ENCODE data around the gene PRKG1. TPM values are rescaled to one million over a fixed set of nuclear protein-coding genes. Genes with fewer than 3 reads are reported as not detected.

The PRKG1 gene
- total RNA-seq, 4 donors from 2014 or later: 26.5 to 72.3 (median 58.1) TPM

DNA sequence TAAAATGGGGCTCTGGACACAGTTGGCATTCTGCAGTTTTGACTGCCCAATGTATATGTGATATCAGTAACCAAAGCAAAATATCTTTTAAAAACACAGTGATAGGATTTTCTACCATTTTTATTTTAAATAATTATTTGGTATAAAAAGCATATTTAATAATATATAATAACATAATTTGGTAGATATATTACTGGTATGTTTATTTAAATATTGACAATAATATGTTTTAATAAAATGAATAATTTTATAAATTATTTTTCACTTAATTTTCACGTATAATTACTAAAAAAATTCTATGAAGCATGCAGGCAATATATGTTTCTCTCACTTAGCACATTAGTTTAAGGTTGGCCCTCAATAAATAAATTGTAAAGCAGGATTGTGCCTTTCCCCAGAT, 269.1 kb downstream of the PRKG1 start:
- Histone ChIP-seq H3K4me3 (replicated peaks in 1 of 3) (no peak overlapping the region), H3K27ac (no peak overlapping the region), H3K9me3 (no peaks in the 10 kb centered on the region), H3K27me3 (no peaks in the 10 kb centered on the region), H3K4me1 (peaks cover 0 to 5% of the 10 kb centered on the region in 2 donors), H3K36me3 (no peaks in the 10 kb centered on the region)
- no peak for DNase-seq
- intact Hi-C loops (cut with DNase I): no loop called here
- 94 to 96% methylated on average over 1 of the region's 1 CpG for WGBS, 2 donors
- TF ChIP-seq, protein P1, sequence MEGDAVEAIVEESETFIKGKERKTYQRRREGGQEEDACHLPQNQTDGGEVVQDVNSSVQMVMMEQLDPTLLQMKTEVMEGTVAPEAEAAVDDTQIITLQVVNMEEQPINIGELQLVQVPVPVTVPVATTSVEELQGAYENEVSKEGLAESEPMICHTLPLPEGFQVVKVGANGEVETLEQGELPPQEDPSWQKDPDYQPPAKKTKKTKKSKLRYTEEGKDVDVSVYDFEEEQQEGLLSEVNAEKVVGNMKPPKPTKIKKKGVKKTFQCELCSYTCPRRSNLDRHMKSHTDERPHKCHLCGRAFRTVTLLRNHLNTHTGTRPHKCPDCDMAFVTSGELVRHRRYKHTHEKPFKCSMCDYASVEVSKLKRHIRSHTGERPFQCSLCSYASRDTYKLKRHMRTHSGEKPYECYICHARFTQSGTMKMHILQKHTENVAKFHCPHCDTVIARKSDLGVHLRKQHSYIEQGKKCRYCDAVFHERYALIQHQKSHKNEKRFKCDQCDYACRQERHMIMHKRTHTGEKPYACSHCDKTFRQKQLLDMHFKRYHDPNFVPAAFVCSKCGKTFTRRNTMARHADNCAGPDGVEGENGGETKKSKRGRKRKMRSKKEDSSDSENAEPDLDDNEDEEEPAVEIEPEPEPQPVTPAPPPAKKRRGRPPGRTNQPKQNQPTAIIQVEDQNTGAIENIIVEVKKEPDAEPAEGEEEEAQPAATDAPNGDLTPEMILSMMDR (IDR thresholded peaks at IDR 0.05): no peak
- TF ChIP-seq POLR2A (IDR thresholded peaks at IDR 0.05): no peak

DNA sequence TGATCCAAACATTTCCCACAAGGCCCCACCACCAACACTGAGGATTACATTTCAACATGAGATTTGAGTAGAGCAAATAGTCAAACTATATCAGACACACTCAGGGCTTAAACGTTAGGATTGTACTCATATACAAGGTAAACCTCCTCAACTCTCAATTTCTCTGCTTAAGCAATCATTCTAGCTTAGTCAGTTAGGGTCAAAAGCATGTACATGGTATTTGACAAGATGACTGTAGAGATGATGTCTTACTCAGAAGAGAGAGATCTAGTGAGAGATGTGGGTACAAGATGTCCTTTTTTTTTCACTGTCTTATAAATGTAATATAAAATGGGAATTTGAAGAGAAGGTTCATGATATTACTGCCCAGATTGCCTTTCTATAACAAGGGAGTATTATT, 270.1 kb downstream of the PRKG1 start:
- no peaks in the 10 kb centered on the region for H3K9me3 ChIP-seq
- H3K4me3 ChIP-seq (replicated peaks in 1 of 3): no peak overlapping the region
- no peaks in the 10 kb centered on the region for H3K36me3 ChIP-seq
- H3K4me1 ChIP-seq: peaks cover 0 to 5% of the 10 kb centered on the region in 2 donors
- DNase-seq: no peak
- H3K27me3 ChIP-seq: no peaks in the 10 kb centered on the region
- intact Hi-C loops (cut with DNase I): no loop called here
- 63 to 78% methylated on average over 1 of the region's 1 CpG for WGBS, 2 donors
- TF ChIP-seq, protein P1 (IDR thresholded peaks at IDR 0.05): no peak
- TF ChIP-seq POLR2A (IDR thresholded peaks at IDR 0.05): no peak
- no peak overlapping the region for H3K27ac ChIP-seq

DNA sequence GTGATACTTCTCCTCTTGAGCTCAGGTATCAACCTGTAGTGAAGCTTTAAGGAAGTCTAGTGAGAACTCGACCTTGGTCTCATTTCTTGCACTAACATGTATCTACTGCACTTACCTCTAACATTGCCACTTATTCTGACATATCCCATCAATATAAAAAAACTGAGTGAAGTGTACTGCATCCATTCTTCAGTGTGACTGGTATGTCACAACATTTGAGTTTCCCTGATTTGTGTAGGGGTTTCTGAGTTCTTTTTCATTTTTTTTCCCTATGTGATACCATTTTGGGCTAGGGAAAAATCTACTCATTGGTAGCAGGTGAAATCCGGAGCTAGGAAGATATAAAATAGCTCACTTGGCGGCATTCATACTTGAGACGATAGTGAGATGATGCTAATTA, 274.3 kb downstream of the PRKG1 start:
- no peak for DNase-seq
- H3K4me1 ChIP-seq: no peaks in the 10 kb centered on the region
- WGBS, 2 donors: 93 to 95% methylated on average over 4 of the region's 4 CpGs

DNA sequence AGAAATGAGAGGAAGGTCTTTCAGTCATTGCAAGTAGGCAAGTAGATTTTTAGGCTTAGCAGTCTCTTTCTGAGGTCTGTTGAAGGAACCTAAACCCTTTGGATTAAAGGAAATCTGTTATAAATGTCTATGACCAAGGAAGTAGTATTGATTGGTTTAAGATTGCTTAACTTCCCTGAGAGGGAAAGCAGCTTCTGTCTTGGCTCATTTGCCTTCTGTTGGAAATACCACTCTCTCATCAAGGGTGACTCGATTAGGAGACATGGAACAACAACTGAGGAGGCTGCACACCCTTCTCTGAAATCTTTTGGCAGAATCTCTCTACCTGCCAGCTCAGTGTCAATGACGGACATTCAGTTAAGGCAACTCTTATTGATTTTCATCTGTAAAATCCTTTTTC, 282.9 kb downstream of the PRKG1 start:
- no peaks in the 10 kb centered on the region for H3K36me3 ChIP-seq
- H3K4me1 ChIP-seq: peaks cover 0 to 6% of the 10 kb centered on the region in 2 donors
- TF ChIP-seq, protein P1 (IDR thresholded peaks at IDR 0.05): no peak
- no peak for TF ChIP-seq POLR2A (IDR thresholded peaks at IDR 0.05)
- H3K9me3 ChIP-seq: no peaks in the 10 kb centered on the region
- H3K4me3 ChIP-seq (replicated peaks in 1 of 3): no peak overlapping the region
- WGBS, 2 donors: 85 to 91% methylated on average over 2 of the region's 2 CpGs
- H3K27me3 ChIP-seq: no peaks in the 10 kb centered on the region
- no peak overlapping the region for H3K27ac ChIP-seq
- intact Hi-C loops (cut with DNase I): no loop called here
- DNase-seq: no peak

More for the DNA sequence above, 274.3 kb downstream of the PRKG1 start:
- no peaks in the 10 kb centered on the region for H3K9me3 ChIP-seq
- intact Hi-C loops (cut with DNase I): no loop called here
- TF ChIP-seq, protein P1 (IDR thresholded peaks at IDR 0.05): no peak
- no peak for TF ChIP-seq POLR2A (IDR thresholded peaks at IDR 0.05)
- no peaks in the 10 kb centered on the region for H3K36me3 ChIP-seq
- H3K27me3 ChIP-seq: no peaks in the 10 kb centered on the region
- no peak overlapping the region for H3K27ac ChIP-seq
- no peak overlapping the region for H3K4me3 ChIP-seq (replicated peaks in 1 of 3)

DNA sequence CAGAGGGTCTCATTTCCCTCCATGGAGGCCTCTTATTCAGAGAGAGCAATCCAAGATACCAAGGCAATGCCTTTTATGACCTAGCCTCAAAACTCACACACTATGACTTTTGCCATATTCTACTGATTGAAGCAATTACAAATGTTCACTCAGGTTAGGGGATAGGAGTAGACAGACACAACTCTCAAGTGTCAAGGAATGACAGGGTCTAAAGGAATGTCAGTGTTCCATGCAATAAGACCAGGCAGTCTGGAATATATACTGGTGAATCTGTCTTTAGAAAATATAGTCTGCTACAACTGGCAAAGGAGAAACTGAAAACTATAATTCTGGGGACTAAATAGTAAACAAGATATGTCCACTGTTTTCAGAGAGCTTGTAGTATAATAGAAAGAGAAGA, 283.9 kb downstream of the PRKG1 start:
- Histone ChIP-seq H3K27me3 (no peaks in the 10 kb centered on the region), H3K4me3 (replicated peaks in 1 of 3) (no peak overlapping the region), H3K4me1 (peaks cover 0 to 6% of the 10 kb centered on the region in 2 donors), H3K9me3 (no peaks in the 10 kb centered on the region), H3K27ac (no peak overlapping the region), H3K36me3 (no peaks in the 10 kb centered on the region)
- intact Hi-C loops (cut with DNase I): no loop called here
- no peak for DNase-seq
- TF ChIP-seq, protein P1 (IDR thresholded peaks at IDR 0.05): no peak
- no peak for TF ChIP-seq POLR2A (IDR thresholded peaks at IDR 0.05)
